HEK293 (cell line): ENCODE results near the gene KLF11.

ENCODE experiments used
- CTCF ChIA-PET: fragments of 350-600 bp; formaldehyde crosslinking; extraction: SDS; loops from one replicate; lab custom pipeline; 2021; ENCODE audit warnings: antibody characterized with exemption; lab: Yijun Ruan, JAX
- POLR2A ChIA-PET: fragments of 300-600 bp; formaldehyde crosslinking; extraction: SDS; loops from one replicate; lab custom pipeline; 2020; ENCODE audit warnings: antibody characterized with exemption, inconsistent platforms; lab: Yijun Ruan, JAX
- H3K27ac ChIP-seq: fragments of 200-500 bp; sonication (Bioruptor generic); 2 replicates; pipeline ENCODE4 v1.5.1; 2014; ENCODE audit warnings: low read depth, low read length, control low read depth, inconsistent platforms; ENCODE audit errors: extremely low read depth
- H3K36me3 ChIP-seq, 2 experiments: fragments of 200-500 bp in 1 of 2; sonication (Bioruptor generic) in 1 of 2; 1 replicate in 1 of 2; 2 replicates in 1 of 2; pipeline ENCODE4 v1.5.1; 2014 to 2017; ENCODE audit warnings: inconsistent platforms in 2 of 2, low read length in 2 of 2; ENCODE audit not compliant: control insufficient read depth in 2 of 2, insufficient read depth in 1 of 2
- H3K4me1 ChIP-seq: fragments of 200-500 bp; sonication (Bioruptor generic); 2 replicates; pipeline ENCODE4 v1.5.1; 2014; ENCODE audit warnings: mild to moderate bottlenecking, low read length, inconsistent platforms; ENCODE audit not compliant: control insufficient read depth, insufficient read depth
- H3K4me3 ChIP-seq: 2 replicates; pipeline ENCODE4 v1.5.1; 2011; ENCODE audit warnings: low read depth, mild to moderate bottlenecking, control low read depth, low read length, moderate library complexity
- H3K9me3 ChIP-seq: fragments of 200-500 bp; sonication (Bioruptor generic); 2 replicates; pipeline ENCODE4 v1.5.1; 2014; ENCODE audit warnings: low read depth, low read length, inconsistent platforms; ENCODE audit not compliant: control insufficient read depth, insufficient read depth
- GLI4 ChIP-seq: fragments of 450-650 bp; formaldehyde crosslinking; IDR thresholded peaks from 2 replicates; pipeline ENCODE4 v1.5.1; 2016; ENCODE audit warnings: missing biosample characterization, missing genetic modification characterization
- HIC1 ChIP-seq: fragments of 450-650 bp; formaldehyde crosslinking; IDR thresholded peaks from 2 replicates; pipeline ENCODE4 v1.5.1; 2016; ENCODE audit warnings: missing biosample characterization, missing genetic modification characterization
- HOXC10 ChIP-seq: sonication (generic); formaldehyde crosslinking; IDR thresholded peaks from 2 replicates; pipeline ENCODE4 v1.8.1; 2023; ENCODE audit warnings: mild to moderate bottlenecking, missing genetic modification reagents
- OSR2 ChIP-seq: fragments of 450-650 bp; formaldehyde crosslinking; IDR thresholded peaks from 2 replicates; pipeline ENCODE4 v1.5.1; 2016; ENCODE audit warnings: missing biosample characterization, missing genetic modification characterization
- SP7 ChIP-seq: fragments of 450-650 bp; formaldehyde crosslinking; IDR thresholded peaks from 2 replicates; pipeline ENCODE4 v1.5.1; 2016; ENCODE audit warnings: missing biosample characterization, missing genetic modification characterization
- TSHZ1 ChIP-seq: fragments of 450-650 bp; formaldehyde crosslinking; IDR thresholded peaks from 2 replicates; pipeline ENCODE4 v1.5.1; 2016; ENCODE audit warnings: missing biosample characterization, missing genetic modification characterization, borderline replicate concordance
- ZBTB17 ChIP-seq: fragments of 450-650 bp; formaldehyde crosslinking; IDR thresholded peaks from 2 replicates; pipeline ENCODE4 v1.5.1; 2016; ENCODE audit warnings: missing biosample characterization, missing genetic modification characterization
- ZBTB44 ChIP-seq: fragments of 450-650 bp; IDR thresholded peaks from 2 replicates; pipeline ENCODE4 v1.5.1; 2018; ENCODE audit warnings: missing biosample characterization, mild to moderate bottlenecking, missing genetic modification characterization
- ZBTB49 ChIP-seq: fragments of 450-650 bp; formaldehyde crosslinking; IDR thresholded peaks from 2 replicates; pipeline ENCODE4 v1.5.1; 2016; ENCODE audit warnings: missing biosample characterization, missing genetic modification characterization, low read depth
- ZFP41 ChIP-seq: fragments of 450-650 bp; formaldehyde crosslinking; IDR thresholded peaks from 2 replicates; pipeline ENCODE4 v1.5.1; 2016; ENCODE audit warnings: missing biosample characterization, missing genetic modification characterization, borderline replicate concordance
- ZNF248 ChIP-seq: fragments of 450-650 bp; formaldehyde crosslinking; IDR thresholded peaks from 2 replicates; pipeline ENCODE4 v1.5.1; 2017; ENCODE audit warnings: missing biosample characterization, missing genetic modification characterization
- ZNF341 ChIP-seq: fragments of 450-650 bp; formaldehyde crosslinking; IDR thresholded peaks from 2 replicates; pipeline ENCODE4; 2016; ENCODE audit warnings: low read depth, missing biosample characterization, missing genetic modification characterization
- ZNF354C ChIP-seq: fragments of 450-650 bp; formaldehyde crosslinking; IDR thresholded peaks from 2 replicates; pipeline ENCODE4 v1.5.1; 2016; ENCODE audit warnings: missing biosample characterization, missing genetic modification characterization, low read depth, borderline replicate concordance
- ZNF501 ChIP-seq: fragments of 450-650 bp; formaldehyde crosslinking; IDR thresholded peaks from 2 replicates; pipeline ENCODE4 v1.5.1; 2016; ENCODE audit warnings: missing biosample characterization, missing genetic modification characterization
- ZNF510 ChIP-seq: fragments of 450-650 bp; formaldehyde crosslinking; IDR thresholded peaks from 2 replicates; pipeline ENCODE4 v1.5.1; 2018; ENCODE audit warnings: mild to moderate bottlenecking, missing genetic modification characterization, missing biosample characterization; ENCODE audit not compliant: insufficient replicate concordance
- ZNF558 ChIP-seq: fragments of 450-650 bp; formaldehyde crosslinking; IDR thresholded peaks from 2 replicates; pipeline ENCODE4 v1.5.1; 2016; ENCODE audit warnings: missing biosample characterization, missing genetic modification characterization
- ZNF639 ChIP-seq: fragments of 450-650 bp; formaldehyde crosslinking; IDR thresholded peaks from 2 replicates; pipeline ENCODE4 v1.5.1; 2016; ENCODE audit warnings: missing biosample characterization, missing genetic modification characterization
- ZNF670 ChIP-seq: fragments of 450-650 bp; formaldehyde crosslinking; IDR thresholded peaks from 2 replicates; pipeline ENCODE4 v1.5.1; 2016; ENCODE audit warnings: missing biosample characterization, missing genetic modification characterization, low read depth
- ZNF707 ChIP-seq: fragments of 450-650 bp; formaldehyde crosslinking; IDR thresholded peaks from 2 replicates; pipeline ENCODE4 v1.5.1; 2016; ENCODE audit warnings: missing biosample characterization, missing genetic modification characterization
- ZSCAN30 ChIP-seq: fragments of 450-650 bp; IDR thresholded peaks from 2 replicates; pipeline ENCODE4 v1.5.1; 2018; ENCODE audit warnings: missing biosample characterization, mild to moderate bottlenecking, missing genetic modification characterization, moderate library complexity

KLF11 gene

GRCh38 chr2:10054424-10054823, 11.1 kb downstream of the KLF11 start:
- H3K4me1 ChIP-seq = no peaks in the 10 kb centered on the region; the same call in 1 of the 2 replicates
- ChIA-PET POLR2A (no interaction called here), CTCF (no interaction called here)
- no peaks in the 10 kb centered on the region for H3K9me3 ChIP-seq
- no peak overlapping the region for H3K27ac ChIP-seq
- no peak overlapping the region for H3K4me3 ChIP-seq
- TF ChIP-seq ZNF510 (tag by site-specific recombination) = no peak
- TF ChIP-seq OSR2 (tag by site-specific recombination) = no peak
- no peak for TF ChIP-seq ZFP41 (tag by site-specific recombination)
- TF ChIP-seq ZNF707 (tag by site-specific recombination) = no peak
- no peak for TF ChIP-seq ZSCAN30 (tag by site-specific recombination)
- no peak for TF ChIP-seq ZNF501 (tag by site-specific recombination)
- no peak for TF ChIP-seq ZNF354C
- no peak for TF ChIP-seq GLI4 (tag by site-specific recombination)
- TF ChIP-seq ZNF248 = no peak
- TF ChIP-seq HOXC10 = no peak
- no peak for TF ChIP-seq ZNF558 (tag by site-specific recombination)
- TF ChIP-seq ZBTB17 (tag by site-specific recombination) = no peak
- no peak for TF ChIP-seq ZBTB44 (tag by site-specific recombination)
- no peak for TF ChIP-seq ZNF670
- no peak for TF ChIP-seq ZNF639
- TF ChIP-seq ZBTB49 = no peak
- no peak for TF ChIP-seq TSHZ1 (tag by site-specific recombination)
- no peak for TF ChIP-seq SP7 (tag by site-specific recombination)
- TF ChIP-seq ZNF341 = no peak
- TF ChIP-seq HIC1 = no peak
- peaks cover 0 to 35% of the 10 kb centered on the region in 2 experiments; a peak in 2 of 3 replicates for H3K36me3 ChIP-seq
